Skeletal muscle tissue (tissue), 4 donors: ENCODE measurements around the gene NBPF6. TPM values are rescaled to one million over a fixed set of nuclear protein-coding genes. Genes with fewer than 3 reads are reported as not detected.
"Not testable (repeated sequence)": the region's sequence is repeated elsewhere in the genome, so short reads cannot be mapped to it uniquely, and the experiment has no call there.

Experiments
- H3K27ac ChIP-seq: one replicate; pipeline ENCODE4 v1.7.0; 2013; ENCODE audit warnings: mild to moderate bottlenecking, low read depth, low read length, inconsistent platforms
- H3K27me3 ChIP-seq, 3 donors: one replicate each; pipeline ENCODE4 v1.7.0; 2013; ENCODE audit warnings: low read length in 3 of 3; ENCODE audit not compliant: control insufficient read depth in 3 of 3, insufficient read depth in 3 of 3
- H3K36me3 ChIP-seq, 3 donors: one replicate each; pipeline ENCODE4 v1.7.0; 2013; ENCODE audit warnings: low read length in 3 of 3; ENCODE audit not compliant: control insufficient read depth in 3 of 3, insufficient read depth in 3 of 3
- H3K4me1 ChIP-seq, 3 donors: one replicate each; pipeline ENCODE4 v1.7.0; 2013; ENCODE audit warnings: low read length in 3 of 3, mild to moderate bottlenecking in 3 of 3; ENCODE audit not compliant: control insufficient read depth in 3 of 3, insufficient read depth in 3 of 3
- H3K4me3 ChIP-seq, 3 donors: one replicate each; pipeline ENCODE4 v1.7.0; 2013; ENCODE audit warnings: low read length in 3 of 3
- H3K9ac ChIP-seq, 3 donors: one replicate each; pipeline ENCODE4 v1.7.0; 2013; ENCODE audit warnings: low read length in 3 of 3, mild to moderate bottlenecking in 3 of 3, moderate library complexity in 2 of 3, low read depth in 1 of 3
- H3K9me3 ChIP-seq, 3 donors: one replicate each; pipeline ENCODE4 v1.7.0; 2013; ENCODE audit warnings: low read length in 3 of 3; ENCODE audit not compliant: control insufficient read depth in 3 of 3
- total RNA-seq: library from RNA; depleted of rRNA; stranded (reverse); fragments of >200 nt; gene quantifications from one replicate; pipeline ENCODE4 v1.2.3, GENCODE V29; 2014
- donor health status: Osteomylitis.

The NBPF6 gene
- total RNA-seq, 1 donor from 2014 or later = not detected

DNA sequence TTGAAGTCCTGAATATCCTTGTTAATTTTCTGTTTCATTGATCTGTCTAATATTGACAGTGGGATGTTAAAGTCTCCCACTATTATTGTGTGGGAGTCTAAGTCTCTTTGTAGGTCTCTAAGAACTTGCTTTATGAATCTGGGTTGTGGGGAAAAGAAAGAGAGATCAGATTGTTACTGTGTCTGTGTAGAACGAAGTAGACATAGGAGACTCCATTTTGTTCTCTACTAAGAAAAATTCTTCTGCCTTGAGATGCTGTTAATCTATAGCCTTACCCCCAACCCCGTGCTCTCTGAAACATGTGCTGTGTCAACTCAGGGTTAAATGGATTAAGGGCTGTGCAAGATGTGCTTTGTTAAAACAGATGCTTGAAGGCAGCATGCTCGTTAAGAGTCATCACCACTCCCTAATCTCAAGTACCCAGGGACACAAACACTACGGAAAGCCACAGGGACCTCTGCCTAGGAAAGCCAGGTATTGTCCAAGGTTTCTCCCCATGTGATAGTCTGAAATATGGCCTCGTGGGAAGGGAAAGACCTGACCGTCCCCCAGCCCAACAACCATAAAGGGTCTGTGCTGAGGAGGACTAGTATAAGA, 67.3 kb downstream of the NBPF6 start:
- H3K9me3 ChIP-seq, H3K4me1 ChIP-seq, H3K9ac ChIP-seq, H3K4me3 ChIP-seq, H3K27me3 ChIP-seq, H3K36me3 ChIP-seq, H3K27ac ChIP-seq: not testable (repeated sequence)

Other genes starting within 250 kb of the NBPF6 start
- gene SLC25A24, start 250.0 kb upstream of the NBPF6 start, total RNA-seq = 30.8 TPM
- gene NBPF4, start 206.3 kb upstream of the NBPF6 start, total RNA-seq = not detected
- 15.7 TPM for gene EEIG2, start 109.8 kb downstream of the NBPF6 start, total RNA-seq
- gene HENMT1, start 210.8 kb downstream of the NBPF6 start, total RNA-seq = 21.9 TPM
- gene PRPF38B, start 242.0 kb downstream of the NBPF6 start, total RNA-seq = 7.3 TPM